Measurements from ENCODE around the gene BACE2.
"Not testable (repeated sequence)": the region's sequence is repeated elsewhere in the genome, so short reads cannot be mapped to it uniquely, and the experiment has no call there.

The BACE2 gene

DNA sequence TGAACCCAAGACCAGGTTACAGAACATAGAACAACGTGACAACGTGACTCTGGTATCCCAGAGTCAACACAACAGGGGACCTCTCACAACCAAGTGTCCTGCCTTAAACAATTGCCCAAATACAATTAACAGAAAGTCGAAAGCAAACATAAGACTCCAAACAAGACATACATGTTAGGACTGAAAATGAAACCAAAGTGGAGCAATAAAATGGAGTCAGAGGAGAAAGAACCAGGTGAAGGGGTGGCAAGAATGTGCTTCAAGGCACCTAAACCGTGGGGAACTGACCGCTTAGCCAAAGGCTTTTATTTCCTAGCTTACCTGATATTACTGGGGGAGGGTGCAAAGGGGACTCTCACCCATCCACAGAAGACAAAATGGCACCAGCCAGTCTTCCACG, 17.8 kb downstream of the BACE2 start:
- no peak for DNase-seq (ENCODE audit: low spot score)

- DNase-seq (ENCODE audit: low spot score) = no peak
Observed at GRCh38 chr21:41186755-41187536, 19.0 kb downstream of the BACE2 start.

GRCh38 chr21:41187537-41188025, 19.6 kb downstream of the BACE2 start:
- no peak for DNase-seq (ENCODE audit: low spot score)

DNA sequence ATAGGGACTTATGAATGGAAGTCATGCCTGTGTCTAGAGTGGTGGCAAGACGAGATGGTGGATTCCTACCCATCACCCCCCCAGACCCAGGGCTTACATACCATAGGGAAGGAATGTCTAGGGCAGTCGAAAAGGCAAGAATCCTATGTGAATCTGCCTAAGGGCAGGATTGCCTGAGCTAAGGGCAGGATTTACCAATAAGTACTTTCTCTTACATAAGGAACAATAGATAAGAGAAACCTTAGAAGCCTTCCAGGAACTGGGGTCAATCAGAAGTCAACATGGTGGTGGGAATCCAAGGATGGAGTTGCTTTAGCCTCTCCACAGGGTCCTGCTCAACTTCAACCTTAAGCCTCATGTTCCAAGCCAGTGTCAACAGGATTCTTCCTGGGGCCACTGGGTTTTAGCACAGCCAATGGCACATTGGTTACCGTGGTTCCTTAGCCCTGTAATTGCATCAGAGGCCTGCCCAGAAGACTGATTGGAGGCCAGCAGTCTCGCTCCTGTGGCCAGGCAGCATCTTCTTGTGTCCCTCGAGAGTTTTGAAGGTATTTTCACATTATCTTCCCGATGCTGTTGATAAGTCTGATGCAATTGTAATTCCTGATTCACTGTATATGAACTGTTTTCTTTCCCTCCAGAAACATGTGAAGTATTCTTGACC, 20.7 kb downstream of the BACE2 start:
- DNase-seq (ENCODE audit: low spot score) = no peak

GRCh38 chr21:41189150-41189745, 21.3 kb downstream of the BACE2 start:
- DNase-seq (ENCODE audit: low spot score) = no peak

DNA sequence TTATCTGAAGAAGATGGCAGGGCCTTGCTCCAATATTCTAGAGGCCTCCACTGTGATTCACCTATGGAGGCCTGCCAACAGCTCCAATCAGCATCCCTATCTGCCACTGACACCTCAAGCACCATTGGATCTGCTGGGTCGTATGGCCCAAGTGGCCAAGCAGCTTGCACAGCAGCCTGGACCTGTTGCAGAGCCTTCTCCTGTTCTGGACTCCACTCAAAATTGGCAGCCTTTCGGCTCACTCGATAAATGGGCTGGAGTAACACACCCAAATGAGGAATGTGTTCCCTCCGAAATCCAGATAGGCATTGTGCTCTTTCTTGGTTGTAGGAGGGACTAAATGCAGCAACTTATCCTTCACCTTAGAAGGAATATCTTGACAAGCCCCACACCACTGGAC, 24.6 kb downstream of the BACE2 start:
- DNase-seq (ENCODE audit: low spot score) = not testable (repeated sequence)

DNA sequence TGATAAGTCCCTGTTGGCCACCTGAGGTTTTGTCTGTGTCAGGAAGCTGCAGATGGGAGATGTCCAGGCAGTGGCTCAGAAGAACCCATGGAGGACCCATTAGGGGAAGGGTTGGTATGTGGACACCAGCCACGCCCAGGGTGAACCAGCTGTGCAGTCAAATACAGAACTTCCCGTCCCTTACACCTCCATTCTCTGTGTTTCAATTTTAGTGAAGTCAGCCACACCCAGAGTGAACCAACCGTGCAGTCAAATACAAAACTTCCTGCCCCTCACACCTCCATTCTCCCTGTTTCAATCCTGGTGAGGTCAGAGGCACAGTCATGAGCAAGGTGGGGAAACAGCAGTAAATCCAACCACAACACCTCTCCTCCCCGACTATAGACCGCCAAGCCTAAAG, 27.4 kb downstream of the BACE2 start:
- DNase-seq (ENCODE audit: low spot score) = no peak

DNA sequence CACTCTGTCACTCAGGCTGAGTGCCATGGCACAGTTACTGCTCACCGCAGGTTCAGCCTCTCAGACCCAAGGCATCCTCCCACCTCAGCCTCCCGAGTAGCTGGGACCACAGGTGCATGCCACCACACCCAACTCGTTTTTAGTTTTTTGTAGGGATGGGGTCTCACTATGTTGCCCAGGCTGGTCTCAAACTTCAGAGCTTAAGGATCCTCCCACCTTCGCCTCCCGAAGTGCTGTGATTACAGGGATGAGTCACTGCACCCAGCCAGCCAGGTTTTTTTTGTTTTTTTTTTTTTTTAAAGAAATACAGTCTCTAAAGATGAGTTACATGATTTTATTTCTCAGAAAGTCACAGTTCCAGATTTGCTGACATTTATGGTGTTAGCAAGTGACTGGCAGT, 29.0 kb downstream of the BACE2 start:
- DNase-seq (ENCODE audit: low spot score) = no peak

DNA sequence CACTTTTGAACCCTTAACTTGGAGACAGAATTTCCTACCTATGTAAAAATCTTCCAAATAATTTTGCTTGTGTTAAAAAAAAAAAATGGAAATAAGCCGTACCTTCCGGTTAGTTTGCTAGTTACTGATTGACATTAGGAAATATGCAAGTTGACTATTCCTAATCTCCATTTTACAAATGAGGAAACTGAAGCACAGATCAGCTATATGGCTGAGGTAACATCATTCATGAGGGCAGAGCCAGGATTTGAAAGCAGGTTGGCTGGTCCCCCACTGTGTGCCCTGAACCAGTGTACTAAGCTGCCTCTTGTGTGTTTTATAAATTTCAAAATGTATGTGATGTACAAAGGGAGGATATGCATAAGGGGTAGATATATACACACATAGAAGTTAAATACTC, 29.6 kb downstream of the BACE2 start:
- DNase-seq (ENCODE audit: low spot score) = no peak

DNA sequence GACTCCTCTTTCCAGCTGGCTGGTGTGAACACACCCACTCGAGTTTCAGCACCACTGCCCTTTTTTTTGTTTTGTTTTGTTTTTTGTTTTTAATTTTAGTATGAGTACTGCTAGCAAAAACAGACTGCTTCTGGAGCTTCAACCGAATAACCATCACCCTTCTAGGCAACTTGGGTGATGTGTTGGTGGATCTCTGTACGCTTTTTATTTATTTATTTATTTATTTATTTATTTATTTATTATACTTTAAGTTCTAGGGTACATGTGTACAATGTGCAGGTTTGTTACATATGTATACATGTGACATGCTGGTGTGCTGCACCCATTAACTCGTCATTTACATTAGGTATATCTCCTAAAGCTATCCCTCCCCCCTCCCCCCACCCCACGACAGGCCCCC, 30.7 kb downstream of the BACE2 start:
- not testable (repeated sequence) for DNase-seq (ENCODE audit: low spot score)

- DNase-seq (ENCODE audit: low spot score) = no peak
Observed at GRCh38 chr21:41199123-41199522, 31.2 kb downstream of the BACE2 start.

GRCh38 chr21:41199588-41199987, 31.6 kb downstream of the BACE2 start:
- no peak for DNase-seq (ENCODE audit: low spot score)

DNA sequence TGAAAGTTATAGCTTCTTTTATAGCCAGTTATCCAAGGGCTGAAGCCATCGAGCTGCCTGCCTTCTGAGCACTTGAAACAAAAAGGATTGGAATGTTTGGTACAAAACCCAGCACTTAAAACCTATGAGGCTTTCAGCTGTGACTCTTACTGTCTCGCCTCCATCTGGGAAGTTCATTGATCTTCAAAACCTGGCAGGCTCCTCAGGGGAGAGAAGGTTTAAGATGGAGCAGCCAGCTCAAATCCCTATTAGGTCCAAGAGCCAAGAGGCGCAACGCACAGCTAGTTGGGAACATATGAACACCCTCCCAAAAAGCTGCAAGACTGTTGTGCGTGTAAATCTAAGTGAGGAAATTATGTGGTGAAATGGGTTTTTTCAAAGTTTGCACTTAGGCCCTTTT, 33.4 kb downstream of the BACE2 start:
- DNase-seq (ENCODE audit: low spot score) = no peak

- no peak for DNase-seq (ENCODE audit: low spot score)
Observed at GRCh38 chr21:41204736-41205135, 36.8 kb downstream of the BACE2 start.

DNA sequence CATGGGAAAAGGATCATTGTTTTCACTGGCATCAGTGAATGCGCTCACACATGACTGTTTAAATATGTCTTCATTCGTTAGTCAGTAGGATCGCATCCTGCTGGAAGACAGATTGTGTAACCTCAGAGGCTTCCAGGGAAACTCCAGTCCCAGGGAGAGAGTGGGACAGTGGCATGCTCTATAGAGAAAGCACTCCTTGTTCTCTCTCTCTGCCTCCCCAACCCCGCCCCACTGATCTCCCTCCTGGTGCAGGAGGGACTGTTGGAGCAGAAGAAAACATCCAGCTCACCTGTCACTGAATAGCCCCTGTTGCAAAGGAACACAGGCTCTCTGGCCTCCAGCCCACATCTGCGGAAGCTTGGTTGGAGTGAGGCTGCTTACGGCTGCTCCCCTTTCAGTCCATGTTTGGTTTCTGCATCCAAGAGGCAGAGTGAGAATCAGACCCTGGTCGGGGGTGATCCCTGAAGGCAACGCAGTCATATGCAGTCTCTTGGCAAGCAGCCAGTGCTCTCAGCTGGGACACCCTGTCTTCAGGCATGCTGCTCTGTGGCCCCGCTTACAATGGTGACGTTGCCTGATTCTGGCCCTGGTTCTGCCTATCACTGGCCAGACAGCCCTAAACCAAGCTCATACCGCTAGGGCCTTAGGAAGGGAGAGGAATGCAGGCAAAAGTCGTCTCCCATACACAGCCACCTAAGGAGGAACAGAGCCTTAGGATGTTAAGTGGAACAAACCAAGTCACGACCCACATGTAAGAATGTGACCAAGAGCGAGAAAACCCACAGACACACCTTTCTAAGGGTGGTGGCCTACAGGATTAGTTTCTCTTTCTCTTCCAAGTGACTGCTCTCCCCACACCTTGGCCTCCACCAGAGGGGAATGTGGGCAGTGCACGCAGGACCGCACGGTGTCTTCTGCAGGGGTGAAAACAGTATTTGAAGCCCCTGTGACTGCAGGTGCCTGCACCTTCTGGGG, 39.7 kb downstream of the BACE2 start:
- peak; percentile 82 for DNase-seq (ENCODE audit: low spot score)

DNA sequence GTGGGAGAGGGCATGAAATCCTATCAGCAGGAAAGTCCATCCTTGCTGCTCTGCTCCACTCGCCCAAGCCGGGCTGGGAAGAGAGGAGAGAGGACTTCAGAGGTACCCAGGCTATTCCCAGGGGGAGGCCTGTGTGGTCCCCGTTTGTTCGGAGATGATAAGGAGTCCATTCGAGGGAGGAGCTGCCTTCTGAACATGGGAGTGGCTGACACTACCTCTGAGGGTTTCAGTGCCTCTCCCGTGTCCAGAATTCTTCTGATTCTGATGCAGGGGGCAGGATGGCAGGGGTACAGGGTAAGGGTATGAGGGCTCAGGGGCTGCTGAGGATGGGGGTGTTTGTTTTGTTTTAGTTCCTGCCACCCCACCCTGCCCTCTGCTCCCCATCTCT, 40.4 kb downstream of the BACE2 start:
- no peak for DNase-seq (ENCODE audit: low spot score)

DNA sequence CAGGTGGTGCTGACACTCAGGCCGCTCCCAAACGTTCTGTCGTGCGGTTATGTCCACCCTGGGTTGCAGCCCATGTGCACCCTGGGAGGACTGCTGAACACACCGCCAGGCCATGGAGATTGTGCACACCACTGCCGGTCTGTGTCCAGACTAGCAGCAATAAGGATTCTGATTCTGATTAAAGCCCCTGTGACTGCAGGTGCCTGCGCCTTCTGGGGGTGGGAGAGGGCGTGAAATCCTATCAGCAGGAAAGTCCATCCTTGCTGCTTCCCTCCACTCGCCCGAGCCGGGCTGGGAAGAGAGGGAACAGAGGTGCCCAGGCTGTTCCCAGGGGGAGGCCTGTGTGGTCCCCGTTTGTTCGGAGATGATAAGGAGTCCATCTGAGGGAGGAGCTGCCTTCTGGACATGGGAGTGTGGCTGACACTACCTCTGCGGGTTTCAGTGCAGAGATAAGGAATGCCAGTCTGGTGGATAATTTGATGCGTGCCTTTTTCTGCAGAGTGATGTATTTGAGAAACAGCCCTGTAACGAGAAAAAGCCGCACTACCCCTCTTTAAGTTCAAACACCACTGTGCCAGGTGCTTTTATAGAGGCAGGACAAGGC, 41.2 kb downstream of the BACE2 start:
- no peak for DNase-seq (ENCODE audit: low spot score)

- no peak for DNase-seq (ENCODE audit: low spot score)
Observed at GRCh38 chr21:41210426-41211059, 42.6 kb downstream of the BACE2 start.

GRCh38 chr21:41211060-41211805, 43.3 kb downstream of the BACE2 start:
- DNase-seq (ENCODE audit: low spot score) = no peak

DNA sequence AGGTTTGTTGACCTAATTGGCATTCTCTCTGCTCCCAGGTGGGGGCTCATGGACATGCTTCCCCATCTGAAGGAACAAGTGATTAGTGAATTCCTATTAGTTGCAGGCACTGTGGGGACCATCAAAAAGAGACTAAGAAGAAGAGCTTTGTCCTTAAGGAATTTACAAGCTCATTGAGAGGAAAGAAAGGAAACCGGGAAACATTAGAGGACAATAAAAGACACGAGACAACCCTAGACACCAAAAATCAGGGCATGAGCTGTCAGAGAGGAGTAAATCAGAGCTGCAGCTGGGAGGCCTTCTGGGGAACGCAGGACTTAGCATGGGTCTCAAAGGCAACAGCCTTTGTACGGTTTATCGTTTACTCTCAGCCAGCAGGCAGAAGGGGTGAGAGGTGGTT, 45.1 kb downstream of the BACE2 start:
- no peak for DNase-seq (ENCODE audit: low spot score)

Data from AG20443 (cell line).